Uterine smooth muscle cell (primary cell): Measurements from ENCODE around the gene BCL2L11. TPM values are rescaled to one million over a fixed set of nuclear protein-coding genes. Genes with fewer than 3 reads are reported as not detected.

Source experiments
- total RNA-seq: library from RNA; depleted of rRNA; stranded (reverse); fragments of >200 nt; gene quantifications from 2 replicates; pipeline ENCODE4 v1.2.3, GENCODE V29; 2014

BCL2L11 gene, protein sequence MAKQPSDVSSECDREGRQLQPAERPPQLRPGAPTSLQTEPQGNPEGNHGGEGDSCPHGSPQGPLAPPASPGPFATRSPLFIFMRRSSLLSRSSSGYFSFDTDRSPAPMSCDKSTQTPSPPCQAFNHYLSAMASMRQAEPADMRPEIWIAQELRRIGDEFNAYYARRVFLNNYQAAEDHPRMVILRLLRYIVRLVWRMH
- total RNA-seq = 1.00 and 2.7 TPM in 2 replicates

DNA sequence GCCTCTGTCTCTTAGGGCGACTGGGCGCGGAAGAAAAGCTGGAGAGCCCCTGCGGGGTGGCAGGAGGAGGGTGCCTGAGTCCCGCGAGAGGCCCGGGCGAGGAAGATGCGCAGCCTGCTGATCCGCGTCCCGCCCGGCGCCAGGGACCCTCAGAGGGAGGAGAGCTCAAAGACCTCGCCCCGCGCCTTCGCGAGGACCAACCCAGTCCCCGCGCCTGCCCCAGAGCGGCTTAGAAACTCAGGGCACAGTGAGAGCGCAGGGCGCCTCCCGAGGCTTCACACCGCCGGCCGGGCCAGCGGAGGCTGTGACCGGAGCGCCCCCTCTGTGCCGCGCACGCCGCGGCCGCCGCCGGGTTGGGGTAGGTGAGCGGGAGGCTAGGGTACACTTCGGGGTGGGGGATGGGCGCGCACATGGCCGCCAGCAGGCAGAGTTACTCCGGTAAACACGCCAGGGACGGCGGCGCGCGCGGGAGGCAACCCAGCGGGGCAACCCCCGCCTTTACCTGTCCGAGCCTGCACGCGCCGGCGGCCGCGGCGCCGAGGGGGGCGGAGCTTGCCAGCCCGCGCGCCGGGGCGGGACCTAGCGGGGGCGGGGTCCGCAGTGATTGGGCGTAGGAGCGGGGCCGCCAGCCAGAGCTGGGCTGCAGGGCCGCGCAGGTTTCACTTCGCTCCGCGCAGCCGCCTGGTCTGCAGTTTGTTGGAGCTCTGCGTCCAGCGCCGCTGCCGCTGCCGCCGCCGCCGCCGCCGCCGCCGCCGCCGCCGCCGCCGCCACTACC, at the start of gene BCL2L11:
Gene BCL2L11 (plus strand): TSS at position 662 of the 775 bp plus-strand sequence. CDS start 2,832 bp downstream, outside the sequence.

